ENCODE data around the gene CDS1.
A peak's percentile ranks its signal among the peaks of the same experiment; 100 is the strongest.
"Not testable (repeated sequence)": the region's sequence is repeated elsewhere in the genome, so short reads cannot be mapped to it uniquely, and the experiment has no call there.

CDS1 gene

DNA sequence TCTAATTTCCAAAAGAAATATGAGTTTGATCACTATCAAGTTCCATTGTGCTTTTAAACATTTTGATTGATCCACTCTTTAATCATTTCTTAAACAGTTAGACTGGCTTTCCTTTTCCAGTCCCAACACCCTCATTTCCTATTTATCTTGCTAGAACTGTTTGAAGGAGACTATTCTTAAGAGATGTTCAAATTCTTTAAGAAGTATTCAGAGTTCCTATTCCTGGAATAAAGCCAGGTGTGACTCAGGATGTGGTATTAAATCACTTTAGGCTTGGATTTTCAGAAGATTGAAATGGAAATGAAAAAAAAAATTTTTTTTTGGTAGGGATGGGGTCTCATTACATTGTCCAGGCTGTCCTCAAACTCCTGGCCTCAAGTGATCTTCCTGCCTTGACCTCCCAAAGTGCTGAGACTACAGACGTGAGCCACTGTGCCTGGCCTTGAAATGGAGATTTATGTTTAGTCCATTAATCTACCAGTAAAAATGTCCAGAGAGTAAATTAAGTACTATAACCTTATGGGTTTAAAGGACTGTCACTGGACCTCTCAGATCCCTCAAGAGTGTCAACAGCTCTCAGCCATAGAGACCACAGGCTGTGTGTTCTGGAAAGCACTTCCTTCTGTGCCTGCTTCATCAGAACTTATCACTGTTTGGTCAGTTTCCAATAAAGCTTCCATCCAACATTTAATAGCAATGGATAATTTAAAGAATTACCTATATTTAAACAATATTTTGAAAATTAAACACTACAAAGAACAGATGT is 90.7 kb downstream of the CDS1 start:
- no peak for DNase-seq (ENCODE audit: low read depth, low spot score)

DNA sequence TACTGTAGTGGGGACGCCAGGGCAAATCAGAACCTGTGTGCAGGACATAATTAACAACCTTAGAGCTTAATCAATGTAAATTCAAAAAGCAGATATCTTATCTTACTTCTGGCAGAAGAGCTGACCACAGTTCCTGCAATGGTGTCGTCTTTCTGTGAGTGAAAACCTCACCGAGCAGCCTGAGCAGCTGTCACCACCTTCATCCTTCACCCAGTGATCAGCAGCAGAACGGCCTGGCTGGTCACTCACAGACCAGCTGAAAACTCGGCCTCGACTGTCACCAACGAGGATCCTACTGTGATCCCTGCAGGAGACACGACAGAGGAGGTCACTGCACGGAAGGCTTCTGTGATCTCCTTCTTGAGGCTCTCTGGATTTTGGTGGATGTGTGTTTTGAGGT is 94.2 kb downstream of the CDS1 start:
- no peak for DNase-seq (ENCODE audit: low read depth, low spot score)

DNA sequence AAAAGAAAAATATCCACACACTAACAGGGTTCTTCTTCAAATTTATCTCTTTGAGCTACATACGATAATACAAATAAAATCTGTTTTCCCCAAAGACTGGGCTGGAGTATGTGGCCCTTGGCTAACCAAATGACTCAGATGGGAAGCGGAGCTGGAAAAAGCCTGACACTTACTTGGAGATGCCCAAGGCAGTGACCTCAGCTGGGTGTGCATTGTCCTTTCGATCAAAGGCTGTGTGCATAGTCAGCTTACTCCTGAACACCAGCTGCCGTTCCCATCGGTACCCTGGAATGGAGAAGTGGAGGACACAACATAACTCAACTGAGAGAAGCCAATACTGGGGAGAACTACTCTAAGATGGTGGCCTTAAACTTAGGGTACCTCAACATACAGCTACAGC is 95.1 kb downstream of the CDS1 start:
- no peak for DNase-seq (ENCODE audit: low read depth, low spot score)

DNA sequence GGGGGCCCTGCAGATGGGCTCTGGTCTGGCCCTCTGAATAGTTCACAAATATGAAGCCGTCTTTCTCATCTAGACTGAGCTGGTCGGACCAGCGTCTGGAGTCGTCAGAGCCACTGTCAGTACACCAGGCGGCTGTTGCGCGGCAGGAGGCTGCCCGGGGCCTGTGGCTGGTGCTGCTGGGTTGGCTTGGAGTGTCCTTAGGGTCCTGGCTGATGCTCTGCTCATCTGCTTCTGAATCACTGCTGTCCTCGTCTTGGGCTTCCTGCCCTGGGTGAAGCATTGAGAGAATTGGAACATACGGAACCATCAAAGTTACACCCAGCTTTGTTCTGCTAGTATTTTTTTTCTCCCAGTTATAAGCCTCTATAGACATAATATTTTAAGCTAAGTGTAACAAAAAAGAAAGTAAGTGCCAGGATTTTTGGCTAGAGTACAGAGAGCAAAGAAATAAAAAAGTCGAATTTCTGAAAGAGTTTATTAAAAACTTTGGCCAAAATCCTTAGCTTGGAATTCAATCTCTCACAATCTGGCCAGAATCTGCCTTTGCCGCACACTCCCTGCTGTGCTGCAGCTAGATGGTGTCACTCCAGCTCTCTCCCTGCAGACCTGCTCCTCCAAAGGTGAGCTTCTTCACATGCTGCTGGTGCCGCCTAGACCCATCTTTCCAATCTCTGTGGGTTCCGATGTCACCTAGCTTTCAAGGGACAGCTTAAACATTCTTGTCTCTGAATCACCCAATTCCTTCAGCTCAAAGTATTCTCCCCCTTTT is 96.2 kb downstream of the CDS1 start:
- no peak for DNase-seq (ENCODE audit: low read depth, low spot score)

DNA sequence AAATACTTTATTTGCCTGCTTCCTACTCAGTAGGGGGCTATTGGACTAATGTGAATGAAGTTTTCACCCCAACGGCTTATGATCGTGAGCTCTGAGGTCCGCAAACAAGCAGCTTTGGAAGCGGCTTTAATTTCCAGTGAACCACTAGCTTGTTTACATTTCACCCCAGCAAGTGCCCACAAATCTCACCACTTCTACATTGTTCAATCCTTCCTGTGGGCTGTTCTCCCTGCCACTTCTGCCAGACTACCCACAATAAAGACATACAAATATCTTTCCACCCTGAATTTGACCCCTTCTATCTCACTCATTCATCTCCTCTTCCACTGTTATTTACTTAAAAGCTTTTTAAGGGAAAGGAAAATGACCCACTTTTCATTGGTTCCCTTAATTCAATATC is 98.0 kb downstream of the CDS1 start:
- DNase-seq (ENCODE audit: low read depth, low spot score), result no peak

DNA sequence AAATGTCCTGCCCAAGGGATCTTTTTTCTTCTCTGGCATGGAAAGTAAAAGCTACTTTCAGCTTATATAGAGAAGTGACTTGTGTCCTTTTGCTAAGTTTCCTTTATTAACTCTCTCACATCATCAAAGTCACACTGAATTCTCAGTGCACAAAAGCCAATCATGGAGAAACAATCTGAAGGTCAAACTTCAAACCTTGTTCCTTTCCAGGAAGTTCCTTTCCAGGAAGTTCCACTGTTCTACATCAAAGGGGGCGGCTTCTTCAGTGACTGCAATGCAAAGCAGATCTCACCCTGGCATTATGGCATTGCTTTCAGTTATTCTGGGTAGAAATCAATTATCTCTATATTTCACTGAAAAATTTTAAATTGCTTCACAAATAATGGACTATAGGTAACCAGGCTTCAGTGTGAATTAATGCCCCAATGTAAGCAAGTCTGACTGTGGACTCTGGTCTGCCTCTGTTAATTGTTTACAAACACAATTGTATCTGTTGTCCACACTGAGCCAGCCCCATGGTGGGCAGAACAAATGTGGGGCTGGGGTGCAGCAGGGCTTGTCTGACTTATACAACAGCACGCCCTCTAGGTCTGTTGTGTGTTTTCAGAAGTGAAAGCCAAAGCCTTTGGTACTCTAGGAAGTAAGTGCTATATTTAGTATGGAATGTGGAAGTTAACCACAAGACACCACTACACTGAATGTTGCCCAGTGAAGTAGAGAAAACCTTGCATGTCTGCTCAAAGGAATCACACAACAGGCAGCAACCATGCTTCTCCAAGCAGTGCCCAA is 98.8 kb downstream of the CDS1 start:
- DNase-seq (ENCODE audit: low read depth, low spot score), result peak; percentile 18

DNA sequence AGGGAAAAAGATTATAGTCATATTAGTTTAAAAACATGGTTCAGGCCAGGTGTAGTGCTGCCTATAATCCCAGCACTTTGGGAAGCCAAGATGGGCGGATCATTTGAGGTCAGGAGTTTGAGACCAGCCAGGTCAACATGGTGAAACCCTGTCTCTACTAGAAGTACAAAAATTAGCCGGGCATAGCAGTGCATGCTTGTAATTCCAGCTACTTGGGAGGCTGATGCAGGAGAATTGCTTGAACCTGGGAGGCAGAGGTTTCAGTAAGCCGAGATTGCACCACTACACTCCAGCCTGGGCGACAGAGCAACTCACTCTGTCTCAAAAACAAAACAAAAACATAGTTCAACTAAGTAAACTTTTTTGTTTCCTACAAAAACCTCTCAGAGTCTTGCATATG is 99.7 kb downstream of the CDS1 start:
- not testable (repeated sequence) for DNase-seq (ENCODE audit: low read depth, low spot score)

DNA sequence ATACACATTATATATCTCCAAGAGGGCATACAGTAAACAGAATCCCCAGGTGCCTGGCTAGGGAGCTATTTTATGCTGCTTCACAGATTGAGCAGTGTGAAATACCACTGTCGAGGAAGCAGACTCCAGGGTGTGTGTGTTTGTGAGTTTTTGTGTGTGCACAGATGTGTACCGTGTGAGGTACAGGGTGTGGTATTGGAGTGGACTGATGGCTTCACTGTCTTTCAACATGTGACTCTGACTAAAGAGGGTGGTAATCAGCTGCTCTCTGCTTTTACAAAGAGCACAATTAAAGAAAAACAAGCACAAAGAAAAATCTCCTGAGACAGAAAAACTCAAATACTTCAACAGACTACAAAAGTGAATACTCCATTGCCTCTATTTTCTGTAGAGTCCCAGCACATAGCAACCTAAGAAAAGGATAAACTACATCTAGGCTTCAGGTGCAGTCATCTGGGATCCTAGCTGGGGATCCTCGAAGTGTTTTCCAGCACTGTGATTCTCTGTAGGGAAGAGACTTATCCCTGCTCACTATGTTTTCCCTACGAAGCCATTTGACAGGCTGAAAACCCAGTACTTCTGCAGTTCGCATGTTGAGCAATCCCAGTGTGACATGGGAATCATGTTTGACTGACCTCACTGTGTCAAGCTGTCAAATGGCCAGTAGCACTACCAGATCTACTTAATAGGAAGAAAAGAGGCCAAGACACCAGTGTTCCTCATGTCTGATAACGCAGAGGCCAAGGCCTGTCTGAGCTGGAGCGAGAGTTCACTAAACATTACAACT is 100.3 kb downstream of the CDS1 start:
- DNase-seq (ENCODE audit: low read depth, low spot score), result no peak

DNA sequence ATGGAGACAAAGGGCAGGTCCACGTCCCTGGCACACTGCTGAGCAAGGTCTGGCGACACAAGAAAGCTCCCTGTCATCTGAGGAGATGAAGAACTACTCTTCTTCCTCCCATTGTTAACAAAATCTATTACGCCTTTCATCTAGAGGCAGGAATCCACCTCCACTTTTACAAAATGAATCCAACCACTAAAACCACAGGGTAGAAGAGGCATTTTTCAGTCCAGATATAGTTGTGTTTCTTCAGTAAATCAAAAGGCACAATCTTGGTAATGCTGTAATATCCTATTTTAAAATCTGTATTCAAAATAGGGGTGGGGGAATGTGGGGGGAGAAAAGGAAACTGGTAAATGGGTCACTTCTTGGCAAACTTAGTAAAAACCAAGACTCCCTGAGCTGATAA is 101.4 kb downstream of the CDS1 start:
- no peak for DNase-seq (ENCODE audit: low read depth, low spot score)

DNA sequence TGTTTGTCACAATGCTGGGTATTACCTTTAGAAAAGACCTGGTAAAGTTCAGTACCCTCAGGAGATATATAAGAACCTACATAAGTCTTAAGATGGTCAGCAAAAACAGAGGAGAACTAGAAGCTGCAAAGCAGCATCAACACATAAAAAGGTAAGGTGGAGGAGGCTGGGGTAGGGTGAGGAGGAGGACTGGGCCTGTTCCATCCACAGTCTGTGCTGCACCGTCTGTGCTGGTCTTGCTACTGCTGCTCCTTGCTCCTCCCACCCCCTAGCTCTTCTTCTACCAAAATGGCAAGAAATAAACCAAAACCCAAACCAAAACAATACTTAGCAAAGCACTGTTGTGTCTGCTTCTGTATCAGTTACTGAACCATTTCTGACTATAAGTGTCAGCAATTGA is 102.2 kb downstream of the CDS1 start:
- DNase-seq (ENCODE audit: low read depth, low spot score), result no peak

DNA sequence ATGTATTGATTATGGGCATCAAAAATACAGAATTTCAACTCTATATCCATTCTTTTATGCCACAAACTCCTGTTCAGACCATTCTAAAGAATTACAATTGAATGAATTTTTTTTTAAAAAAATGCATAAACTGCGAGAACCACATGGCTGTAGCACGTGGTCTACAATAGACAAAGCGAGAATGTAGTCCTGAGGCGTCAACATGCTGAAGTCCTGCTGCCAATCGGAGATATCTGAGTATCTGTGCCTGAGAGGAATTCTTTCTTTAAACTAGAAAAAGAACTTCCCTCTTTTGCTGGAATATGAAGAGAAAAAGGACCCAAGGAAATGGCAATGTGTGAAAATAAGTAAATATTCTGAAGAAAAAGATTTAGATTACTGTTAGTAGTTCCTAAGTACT is 105.7 kb downstream of the CDS1 start:
- no peak for DNase-seq (ENCODE audit: low read depth, low spot score)

DNA sequence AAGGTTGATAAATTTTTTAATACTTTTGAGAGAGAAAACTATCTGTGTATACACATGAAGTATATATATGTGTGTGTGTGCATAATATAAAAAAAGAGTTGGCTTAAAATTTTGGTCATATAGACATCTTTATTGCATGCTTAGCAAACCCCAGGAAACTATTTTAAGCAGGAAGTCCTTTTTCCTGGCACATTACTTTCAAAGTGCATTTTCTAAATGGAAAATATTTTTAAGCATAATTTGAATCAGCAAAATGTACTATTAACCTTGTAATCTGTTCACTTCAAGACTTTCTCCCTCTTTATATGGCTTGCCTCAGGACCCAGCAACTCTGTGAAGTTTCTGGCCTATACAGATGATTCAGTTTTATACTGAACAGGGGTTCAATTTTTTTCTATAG is 106.3 kb downstream of the CDS1 start:
- DNase-seq (ENCODE audit: low read depth, low spot score), result no peak

DNA sequence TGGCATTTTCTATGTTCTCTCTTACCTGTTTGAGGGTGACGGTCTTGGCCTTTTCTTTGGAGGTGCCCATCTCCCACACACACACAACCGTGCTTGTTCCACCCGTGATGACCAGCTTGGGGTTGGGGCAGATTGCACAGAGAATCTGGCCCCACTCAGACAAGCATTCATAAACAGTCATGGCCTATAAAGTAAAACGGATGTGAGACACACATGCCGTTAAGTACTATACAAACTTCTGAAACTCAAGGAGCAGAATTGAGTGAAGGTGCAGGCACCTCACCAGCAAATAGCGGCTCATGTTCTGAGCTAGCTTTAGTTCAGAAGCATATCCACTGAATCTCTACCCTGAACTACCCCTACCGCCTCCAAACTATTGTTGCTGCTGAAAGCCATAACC is 107.6 kb downstream of the CDS1 start:
- DNase-seq (ENCODE audit: low read depth, low spot score), result no peak

DNA sequence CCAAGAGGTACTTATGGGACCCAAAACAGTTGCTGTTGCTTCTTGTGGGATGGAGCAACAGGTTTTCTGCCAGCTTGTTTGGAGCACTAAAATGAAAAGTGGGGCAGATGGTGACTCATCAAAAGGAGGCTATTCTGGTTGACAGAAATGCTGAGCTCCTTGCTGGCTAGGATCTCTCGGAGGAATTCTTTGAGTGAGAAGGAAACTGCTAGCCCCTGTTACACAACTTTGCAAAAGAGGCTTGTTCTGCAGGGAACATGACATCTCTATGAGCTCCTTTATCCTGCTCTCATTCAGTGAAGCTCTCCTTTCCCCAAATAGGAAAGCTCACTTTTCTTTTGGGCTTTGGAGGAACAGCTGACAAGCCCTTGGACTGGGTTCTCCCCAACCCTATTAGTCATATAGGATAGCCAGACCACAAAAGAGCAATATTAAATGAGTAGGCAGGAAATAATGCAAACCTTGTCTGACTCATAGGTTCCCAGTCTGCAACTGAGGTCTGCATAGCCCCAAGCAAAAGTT is 108.3 kb downstream of the CDS1 start:
- peak; percentile 11 for DNase-seq (ENCODE audit: low read depth, low spot score)

DNA sequence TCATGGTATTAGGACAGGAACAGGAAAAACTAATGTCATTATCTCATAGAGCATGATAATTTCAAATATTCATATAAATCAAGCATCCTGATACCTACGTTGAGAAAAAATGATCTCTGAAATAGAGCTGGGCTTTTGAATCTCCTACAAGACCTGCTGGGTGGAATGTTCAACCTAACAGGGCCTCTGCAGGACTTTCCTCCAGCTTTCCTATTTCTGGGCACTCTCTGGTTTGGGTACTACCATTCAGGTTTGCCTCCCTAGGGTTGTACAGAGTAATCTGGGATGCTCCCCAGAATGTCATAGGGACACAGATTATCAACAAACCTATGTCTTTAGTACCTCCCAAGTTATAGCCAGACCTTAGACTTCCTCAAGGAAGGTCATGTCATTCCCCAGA is 108.9 kb downstream of the CDS1 start:
- no peak for DNase-seq (ENCODE audit: low read depth, low spot score)

DNA sequence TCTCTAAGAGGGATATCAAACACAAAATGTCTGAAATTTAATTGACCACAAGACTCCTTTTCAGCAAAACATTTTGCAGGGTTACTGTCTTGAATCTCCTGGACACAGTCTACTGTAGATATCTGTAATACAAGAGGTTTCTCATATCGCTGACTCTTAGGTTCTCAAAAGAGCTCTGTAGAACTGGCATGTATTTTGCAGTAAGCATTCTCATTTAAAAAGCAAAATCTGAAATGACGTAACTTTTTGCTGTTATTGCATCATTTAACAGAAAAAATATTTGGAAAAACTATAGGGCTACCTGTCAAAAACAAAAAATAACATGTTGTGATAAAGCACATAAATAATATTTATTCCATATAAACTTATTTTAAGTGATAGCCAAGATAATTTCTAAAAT is 114.2 kb downstream of the CDS1 start:
- no peak for DNase-seq (ENCODE audit: low read depth, low spot score)

DNA sequence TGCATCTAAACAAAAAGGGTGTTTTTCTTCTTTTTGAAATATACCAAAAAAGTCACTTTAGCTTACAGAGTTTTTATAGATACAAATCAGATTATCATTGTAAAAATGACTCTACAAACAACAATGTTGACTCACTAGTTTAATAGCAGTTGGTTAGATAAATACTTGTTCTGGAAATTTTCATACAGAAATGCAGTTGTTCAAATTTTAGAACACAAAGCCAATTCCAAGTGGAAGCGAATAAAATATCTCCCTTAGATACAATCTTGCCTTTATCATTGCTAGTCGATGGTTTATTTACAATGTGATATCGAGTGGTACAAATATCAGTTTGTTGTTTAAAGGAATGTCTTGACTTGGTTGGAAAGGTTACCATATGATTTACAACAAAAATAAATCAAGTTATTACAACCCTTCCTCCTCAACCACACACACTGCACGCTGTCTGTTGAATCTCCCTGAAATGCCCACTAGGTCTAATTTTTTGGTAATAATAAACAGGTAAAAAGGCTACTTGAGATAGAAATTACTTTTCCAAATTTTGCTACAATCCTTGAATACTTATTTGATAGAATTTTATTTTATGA is 114.8 kb downstream of the CDS1 start:
- DNase-seq (ENCODE audit: low read depth, low spot score), result no peak

DNA sequence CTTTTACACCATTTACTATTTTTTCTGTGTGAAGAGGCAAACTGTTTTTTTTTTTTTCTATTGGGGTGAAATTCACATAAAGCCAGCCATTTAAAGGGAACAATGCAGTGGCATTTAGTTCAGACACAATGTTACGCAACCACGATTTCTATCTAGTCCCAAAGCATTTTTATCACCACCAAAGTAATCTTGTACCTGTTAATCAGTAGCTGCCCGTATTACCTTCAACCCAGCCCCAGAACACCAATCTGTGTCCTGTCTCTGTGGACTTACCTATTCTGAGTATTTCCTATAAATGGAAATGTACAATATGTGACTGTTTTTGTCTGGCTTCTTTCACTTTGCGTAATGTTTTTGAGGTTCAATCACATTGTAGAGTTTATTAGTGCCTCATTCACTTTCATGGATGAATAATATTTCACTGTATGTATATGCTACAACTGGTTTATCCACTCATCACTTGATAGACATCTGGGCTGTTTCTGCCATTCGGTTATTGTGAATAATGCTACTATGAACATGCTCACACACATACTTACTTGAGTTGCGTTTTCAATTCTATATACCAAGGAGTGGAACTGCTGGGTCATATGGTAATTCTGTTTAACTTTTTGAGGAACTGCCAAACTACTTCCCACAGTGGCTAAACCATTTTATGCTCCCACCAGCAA is 116.2 kb downstream of the CDS1 start:
- DNase-seq (ENCODE audit: low read depth, low spot score), result no peak
